GM19043 (cell line): ENCODE results near the gene PTPRN2.

Experiments
- ATAC-seq: cut with Tn5 transposase; IDR thresholded peaks from one replicate; pipeline ENCODE4 v1.9.1; 2021; ENCODE audit warnings: low read depth; ENCODE audit not compliant: unreplicated experiment

Gene PTPRN2

DNA sequence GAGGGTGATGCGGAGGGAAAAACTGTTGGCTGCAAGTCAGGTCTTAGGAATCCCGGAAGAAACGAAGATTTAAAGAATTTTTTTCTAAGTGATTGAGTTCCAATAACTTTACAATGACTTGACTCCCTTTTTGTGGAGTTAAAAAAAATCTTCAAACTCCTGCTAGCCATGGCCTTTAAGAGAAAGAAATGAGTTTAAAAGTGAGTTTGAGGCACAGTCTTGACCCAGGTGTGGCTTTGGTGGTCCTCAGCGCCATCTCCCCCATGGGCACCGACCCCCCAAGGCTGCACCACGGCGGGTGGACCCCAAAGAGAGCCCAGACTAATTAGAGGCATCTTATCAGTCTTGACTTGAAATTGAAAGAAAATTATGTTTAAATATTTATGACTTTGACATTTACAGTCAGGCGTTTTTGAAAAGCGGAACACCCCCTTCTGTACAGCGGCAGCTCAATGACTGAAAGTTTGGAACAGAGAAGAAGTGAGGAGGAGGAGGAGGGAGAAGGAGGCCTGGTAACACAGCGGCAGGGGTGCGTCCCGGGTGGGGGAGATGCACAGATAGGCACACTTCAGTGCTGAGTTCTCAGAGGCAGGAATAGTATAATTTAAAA is 901.2 kb downstream of the PTPRN2 start:
- ATAC-seq: no peak

- no peak for ATAC-seq
Measured at GRCh38 chr7:157685430-157686284, 902.0 kb downstream of the PTPRN2 start.

DNA sequence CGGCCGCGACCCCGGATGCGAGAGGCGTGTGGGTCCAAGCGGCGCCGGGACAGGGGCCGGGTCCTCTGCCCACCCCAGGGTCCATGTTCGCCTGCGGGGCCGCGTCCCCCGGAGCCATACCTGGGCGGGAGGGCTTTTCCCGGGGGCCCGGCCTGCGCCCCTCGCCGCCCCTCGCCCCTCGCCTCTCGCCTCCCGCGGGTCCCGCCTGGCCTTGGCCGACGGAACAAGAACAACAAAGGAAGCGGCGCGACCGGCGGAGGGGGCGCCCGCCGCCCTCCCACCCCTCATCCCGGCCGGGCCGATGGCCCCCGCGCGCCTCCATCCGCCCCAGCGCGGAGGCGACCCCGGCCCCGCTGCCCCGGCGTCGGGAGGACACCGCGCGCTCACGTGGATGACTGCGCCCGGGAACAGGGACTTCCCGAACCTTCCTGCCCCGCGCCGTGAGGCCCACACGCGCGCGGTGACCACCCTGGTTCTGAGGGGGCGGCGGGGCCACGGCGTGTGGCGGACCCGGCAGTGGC is 902.7 kb downstream of the PTPRN2 start:
- ATAC-seq: no peak

- ATAC-seq: no peak
Measured at GRCh38 chr7:157684157-157684908, 903.3 kb downstream of the PTPRN2 start.

DNA sequence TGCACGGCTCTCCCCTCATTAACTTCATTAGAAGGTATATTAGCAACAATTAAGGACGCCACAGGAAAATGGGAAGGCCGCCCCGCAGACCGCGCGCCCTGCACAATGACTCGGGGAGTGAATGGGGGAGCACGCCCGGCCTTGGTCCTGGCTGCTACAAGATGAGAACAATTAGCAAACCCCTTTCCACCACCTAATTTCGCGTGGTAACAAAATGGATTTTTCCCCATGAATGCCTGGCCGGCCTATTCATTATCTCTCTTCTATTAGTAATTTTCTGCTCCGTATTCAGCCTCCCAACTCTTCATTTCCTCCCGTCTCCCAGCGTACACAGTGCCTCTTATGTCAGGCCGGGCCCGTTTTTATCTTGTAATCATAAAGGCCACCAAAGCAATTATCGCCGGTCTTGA is 903.9 kb downstream of the PTPRN2 start:
- no peak for ATAC-seq

- ATAC-seq: no peak
Measured at GRCh38 chr7:157682946-157683746, 904.5 kb downstream of the PTPRN2 start.

DNA sequence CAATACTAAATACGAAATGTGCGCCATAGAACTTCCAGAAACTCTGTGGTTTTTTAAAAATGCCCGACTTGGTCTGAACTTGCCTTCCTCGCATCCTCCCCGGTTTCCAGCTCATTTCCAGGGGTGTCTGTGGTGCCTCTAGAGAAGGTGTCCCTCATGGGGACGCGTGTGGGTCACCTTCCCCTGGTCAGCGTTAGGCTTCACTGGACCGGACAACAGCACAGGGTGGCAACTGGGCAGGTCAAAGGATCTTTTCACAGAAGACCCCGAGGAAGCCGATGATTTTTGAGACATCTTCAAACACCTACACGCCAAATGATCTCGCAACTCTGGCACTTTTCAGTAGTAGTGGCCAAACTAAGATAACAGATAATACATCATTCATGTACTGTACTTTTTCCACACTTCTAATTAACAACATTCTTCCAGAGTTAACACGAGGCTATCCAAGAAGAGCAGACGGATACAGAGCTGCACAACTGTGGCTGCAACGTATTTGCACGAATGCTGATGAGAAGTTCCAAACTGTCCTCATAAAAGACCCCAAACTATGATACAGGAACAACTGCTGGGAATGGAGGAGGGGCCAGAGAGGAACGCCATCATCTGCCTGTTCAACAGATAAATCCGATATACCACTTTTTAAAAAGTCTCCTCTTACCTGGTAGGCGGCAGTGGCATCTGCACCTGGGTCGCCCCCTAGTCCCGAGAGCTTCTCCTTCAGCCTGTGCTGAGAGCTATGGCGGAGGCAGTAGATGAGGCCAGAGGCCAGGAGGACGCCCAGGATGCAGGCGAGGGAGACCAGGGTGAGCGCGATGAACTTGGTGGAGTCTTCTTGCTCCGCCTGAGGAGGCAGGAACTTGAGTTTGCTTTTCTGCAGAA is 905.3 kb downstream of the PTPRN2 start:
- ATAC-seq: no peak

- ATAC-seq: no peak
Measured at GRCh38 chr7:157679607-157680006, 908.0 kb downstream of the PTPRN2 start.

GRCh38 chr7:157678501-157678900 is 909.1 kb downstream of the PTPRN2 start:
- no peak for ATAC-seq

DNA sequence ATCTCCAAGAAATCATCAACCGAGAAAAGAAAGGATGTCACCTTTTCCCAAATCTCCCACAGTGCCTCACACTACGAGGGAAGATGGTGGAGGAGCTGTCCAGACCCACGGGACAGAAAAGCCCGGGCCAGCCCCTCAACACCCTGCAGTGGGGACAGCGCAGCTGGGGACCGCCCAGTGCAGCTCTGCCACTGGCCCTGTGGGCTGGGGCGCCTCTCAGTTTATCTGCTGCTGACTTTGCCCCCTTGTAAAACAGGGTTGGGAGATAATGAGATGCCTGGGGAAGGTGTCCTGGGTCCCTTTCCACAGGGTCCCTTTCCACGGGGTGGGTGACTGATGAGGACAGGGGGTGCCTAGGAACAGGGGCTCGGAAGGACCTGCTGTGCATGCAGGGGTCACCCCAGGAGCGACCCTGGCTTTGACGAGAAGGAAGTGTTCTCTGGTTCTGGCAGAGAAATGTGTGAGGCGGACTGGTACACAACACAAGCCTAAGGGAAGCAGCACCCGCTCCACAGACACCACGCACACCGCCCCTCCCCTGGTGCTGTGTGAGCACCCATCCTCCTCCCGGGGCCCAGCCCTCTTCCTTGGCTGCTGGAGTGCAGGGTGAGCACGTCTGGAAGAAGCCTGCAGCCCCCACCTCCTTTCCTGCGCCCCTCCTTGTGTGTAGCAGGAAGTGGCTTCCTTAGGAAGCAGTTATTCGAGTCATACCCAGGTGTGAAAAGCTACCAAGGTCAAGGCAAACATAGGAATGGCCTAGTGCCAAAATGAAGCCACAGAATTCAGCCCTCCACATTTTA is 911.0 kb downstream of the PTPRN2 start:
- ATAC-seq: no peak

- no peak for ATAC-seq
Measured at GRCh38 chr7:157676001-157676400, 911.6 kb downstream of the PTPRN2 start.

DNA sequence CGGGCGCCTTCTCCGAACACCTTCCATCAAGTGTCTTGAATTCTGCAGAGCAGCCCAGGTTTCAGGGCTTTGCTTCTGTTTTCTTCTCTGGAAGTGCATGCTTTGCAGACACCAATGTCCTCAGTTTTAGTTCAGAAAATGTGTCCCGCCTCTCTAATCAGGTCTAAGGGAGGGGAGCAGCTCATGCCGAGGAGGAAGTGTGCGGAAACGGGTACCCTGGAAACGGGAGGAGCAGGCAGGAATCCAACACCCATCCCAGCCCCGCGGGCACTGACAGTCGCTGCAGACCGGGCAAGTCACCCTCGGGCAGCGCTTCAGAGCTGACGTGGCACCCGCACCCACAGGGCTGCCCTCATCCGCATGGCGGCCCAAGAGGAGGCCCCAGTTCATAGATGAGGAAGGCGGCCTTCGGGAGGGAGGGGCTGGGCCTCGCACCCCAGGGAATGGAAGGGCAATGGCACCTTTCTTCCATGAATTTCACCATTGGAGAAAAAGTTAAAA is 912.1 kb downstream of the PTPRN2 start:
- ATAC-seq: no peak

DNA sequence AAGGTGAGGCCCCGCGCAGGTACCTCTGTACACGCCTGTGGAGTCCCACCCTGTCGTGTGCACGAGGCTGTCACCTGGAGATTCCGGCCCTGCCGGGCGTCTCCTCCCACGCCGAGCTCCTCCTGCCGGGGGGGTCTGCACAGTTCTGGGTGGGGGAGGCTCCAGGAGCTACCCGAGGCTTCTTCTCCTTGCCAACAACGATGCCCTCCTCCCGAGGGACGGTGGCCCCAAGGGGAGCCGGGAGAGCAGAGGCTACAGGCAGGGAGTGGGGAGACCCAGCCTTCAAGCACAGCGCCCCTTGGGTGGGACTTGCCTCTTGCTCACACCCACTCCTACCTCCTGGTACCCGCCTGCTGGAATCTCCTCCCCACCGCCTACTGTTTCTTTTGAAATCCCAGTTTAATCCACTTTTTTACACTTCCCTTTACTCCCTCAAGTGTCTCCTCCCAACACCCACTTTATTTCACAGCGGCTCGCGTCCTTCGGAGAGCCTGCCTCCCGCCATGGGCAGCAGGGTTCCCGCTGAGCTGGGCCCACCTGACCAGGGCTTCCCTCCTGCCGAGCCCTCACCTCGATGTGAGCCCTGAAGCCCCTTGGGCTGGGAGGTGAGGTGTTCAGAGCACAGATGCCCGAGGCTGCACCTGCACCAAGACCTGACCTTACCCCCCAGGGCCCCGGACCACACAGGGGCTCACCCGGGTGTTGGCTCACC is 912.8 kb downstream of the PTPRN2 start:
- ATAC-seq: no peak

- ATAC-seq: no peak
Measured at GRCh38 chr7:157674027-157674714, 913.5 kb downstream of the PTPRN2 start.

GRCh38 chr7:157673573-157673972 is 914.0 kb downstream of the PTPRN2 start:
- ATAC-seq: no peak

DNA sequence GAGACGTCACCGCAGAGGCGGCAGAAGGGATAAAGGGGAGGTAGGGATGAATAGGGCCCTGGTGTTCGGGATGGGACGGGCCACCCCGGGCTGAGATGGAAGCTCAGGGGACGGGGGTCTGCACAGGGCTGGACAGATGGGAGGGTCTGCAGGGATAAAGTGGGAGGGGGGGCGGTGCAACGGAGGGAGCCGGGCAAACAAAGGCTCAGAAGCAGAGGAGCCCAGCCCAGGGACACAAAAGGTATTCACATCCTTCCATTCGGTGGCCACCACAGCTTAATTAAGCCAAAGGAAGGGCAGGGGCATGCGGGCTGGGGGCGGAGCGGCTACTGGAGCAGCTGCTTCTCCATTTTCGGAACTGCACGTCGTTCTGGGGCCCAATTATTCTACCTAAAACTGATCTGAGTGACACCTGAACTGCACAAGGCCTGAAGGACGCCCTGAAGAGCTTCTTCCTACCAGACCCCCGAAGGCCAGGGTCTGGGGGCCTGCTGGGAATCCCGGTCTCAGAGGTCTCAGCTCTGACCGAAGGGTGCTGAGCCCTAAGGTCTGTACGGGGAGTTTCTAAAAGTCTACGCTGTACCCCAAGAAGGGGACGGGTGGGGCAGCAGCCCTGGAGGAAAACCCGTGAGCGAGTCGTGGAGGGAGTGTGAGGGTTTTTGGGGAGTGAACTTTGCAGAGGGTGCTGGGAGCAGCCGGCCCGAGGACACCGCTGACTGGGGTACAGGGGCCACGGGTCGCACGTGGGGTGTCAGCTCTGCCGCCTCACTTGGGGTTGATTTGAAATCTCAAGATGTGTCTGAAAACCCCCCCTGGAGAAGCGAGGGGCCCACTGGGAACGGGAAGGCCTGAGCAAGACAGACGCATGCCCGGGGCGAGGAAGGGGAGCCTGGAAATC is 916.0 kb downstream of the PTPRN2 start:
- ATAC-seq: no peak
